ENCODE measurements around the gene SLC13A4.

GRCh38 chr7:135673360-135673706, 54.7 kb downstream of the SLC13A4 start:
- TF ChIP-seq CTCF (IDR thresholded peaks at IDR 0.05) (no peak), POLR2AphosphoS5 (IDR thresholded peaks at IDR 0.05; ENCODE audit: low read depth, low read length) (no peak), TCF7L2 (IDR thresholded peaks at IDR 0.05; ENCODE audit: low read depth, low read length) (no peak)
